Right renal cortex interstitium (tissue), 3 donors: ENCODE measurements around the gene ZNF687. TPM values are rescaled to one million over a fixed set of nuclear protein-coding genes. Genes with fewer than 3 reads are reported as not detected.
A peak's percentile ranks its signal among the peaks of the same experiment; 100 is the strongest.

Experiments
- DNase-seq, 3 donors: peaks; one replicate each; pipeline ENCODE4 v3.0.0-alpha.2; 2013; ENCODE audit warnings: low read depth in 3 of 3, low spot score in 2 of 3
- polyA plus RNA-seq, 3 donors: library from polyadenylated mRNA; unstranded; fragments of 120-200 nt; gene quantifications; one replicate each; pipeline ENCODE4 v1.2.1, GENCODE V29; 2013; ENCODE audit not compliant: insufficient read length in 3 of 3

Gene ZNF687
- polyA plus RNA-seq, 3 donors: 21.9 to 23.0 (median 22.6) TPM

- DNase-seq: peak; percentile 88 to 99 (median 95)
Observed at GRCh38 chr1:151281225-151281968, 702 bp upstream of the ZNF687 start.

DNA sequence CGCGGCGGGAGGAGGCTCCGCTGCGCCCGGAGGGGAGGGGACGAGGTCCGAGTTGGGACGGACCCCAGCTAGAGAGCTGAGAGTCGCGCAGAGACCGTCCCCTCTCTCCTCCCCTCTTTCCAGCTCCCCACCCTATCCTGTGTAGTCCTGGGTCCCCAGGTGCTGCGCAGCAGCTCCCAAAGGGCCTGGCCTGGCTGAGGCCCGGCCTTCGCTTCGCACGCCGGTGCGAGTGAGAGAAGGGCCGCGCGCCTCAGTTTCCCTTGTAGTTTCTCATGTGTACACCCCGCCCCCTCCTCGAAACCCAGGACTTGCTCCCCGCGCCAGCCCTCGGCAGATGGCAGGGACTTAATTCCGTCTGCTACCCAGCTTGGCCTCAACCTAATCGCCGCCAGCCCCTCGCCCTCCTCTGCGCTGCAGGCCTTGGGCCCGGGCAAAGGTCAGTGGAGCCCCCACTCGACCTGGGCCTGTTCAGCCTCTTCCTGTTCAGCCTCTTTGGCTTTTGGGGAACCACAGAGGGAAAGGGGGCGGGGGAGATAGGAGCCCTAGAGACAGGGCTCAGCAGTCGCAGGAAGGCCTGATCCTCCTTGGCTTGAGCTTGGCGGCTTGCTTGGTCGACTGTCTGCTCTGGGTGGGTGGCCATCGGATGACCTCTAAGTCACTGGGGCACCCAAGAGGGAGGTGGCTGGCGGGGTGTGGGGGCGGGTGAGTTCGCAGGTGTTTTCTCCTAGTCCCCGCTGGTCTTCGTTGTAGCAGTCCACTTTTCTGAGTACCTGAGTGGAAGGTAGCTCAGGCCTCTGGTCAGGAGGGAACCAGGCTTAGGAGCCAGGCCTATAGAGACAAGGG lies 1.0 kb downstream of the ZNF687 start:
- DNase-seq: peak in 2 of 3 donors; percentile 15 to 19

DNA sequence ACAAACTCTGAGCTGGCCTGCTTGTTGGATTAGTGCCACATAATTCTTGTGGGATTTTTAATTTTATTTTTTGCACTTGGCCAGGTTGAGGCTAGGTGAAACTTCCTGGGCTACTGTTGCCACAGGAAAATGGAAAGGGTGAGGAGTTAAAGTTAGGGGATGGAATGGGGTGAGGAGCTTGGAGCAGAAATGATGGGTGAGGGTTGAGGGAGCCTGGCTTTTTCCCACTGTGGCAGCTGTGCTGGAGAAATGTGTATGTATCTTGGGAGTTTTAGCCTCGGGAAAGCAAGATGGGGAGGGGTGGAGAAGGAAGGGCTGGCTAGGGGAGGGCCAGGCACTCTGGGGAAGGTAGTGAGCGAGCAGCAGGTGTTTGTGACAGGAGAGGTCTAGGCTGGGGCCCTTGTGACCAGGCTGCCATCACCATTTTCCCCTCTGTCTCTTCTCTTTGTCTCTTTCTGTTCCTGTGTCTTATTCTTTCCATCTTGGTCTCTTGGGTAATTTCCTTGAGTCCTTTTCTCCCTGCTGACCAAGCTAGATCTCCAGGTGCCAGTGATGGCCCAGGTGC lies 2.0 kb downstream of the ZNF687 start:
- no peak for DNase-seq

DNA sequence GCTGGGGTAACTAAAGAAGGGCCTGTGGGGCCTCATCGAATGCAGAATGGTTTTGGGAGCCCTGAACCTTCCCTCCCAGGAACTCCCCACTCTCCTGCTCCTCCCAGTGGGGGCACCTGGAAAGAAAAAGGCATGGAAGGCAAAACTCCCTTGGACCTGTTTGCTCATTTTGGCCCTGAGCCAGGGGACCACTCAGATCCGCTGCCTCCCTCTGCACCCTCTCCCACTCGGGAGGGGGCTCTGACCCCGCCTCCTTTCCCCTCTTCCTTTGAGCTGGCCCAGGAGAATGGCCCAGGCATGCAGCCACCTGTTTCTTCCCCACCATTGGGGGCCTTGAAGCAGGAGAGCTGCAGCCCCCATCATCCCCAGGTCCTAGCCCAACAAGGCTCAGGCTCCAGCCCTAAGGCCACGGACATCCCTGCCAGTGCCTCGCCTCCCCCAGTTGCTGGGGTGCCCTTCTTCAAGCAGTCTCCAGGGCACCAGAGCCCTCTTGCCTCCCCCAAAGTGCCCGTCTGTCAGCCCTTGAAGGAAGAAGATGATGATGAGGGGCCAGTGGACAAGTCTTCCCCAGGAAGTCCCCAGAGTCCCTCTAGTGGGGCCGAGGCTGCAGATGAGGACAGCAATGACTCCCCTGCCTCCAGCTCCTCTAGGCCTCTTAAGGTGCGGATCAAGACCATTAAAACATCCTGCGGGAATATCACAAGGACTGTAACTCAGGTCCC lies 4.7 kb downstream of the ZNF687 start:
- no peak for DNase-seq

- DNase-seq: no peak
Observed at GRCh38 chr1:151287341-151287699, 5.2 kb downstream of the ZNF687 start.

DNA sequence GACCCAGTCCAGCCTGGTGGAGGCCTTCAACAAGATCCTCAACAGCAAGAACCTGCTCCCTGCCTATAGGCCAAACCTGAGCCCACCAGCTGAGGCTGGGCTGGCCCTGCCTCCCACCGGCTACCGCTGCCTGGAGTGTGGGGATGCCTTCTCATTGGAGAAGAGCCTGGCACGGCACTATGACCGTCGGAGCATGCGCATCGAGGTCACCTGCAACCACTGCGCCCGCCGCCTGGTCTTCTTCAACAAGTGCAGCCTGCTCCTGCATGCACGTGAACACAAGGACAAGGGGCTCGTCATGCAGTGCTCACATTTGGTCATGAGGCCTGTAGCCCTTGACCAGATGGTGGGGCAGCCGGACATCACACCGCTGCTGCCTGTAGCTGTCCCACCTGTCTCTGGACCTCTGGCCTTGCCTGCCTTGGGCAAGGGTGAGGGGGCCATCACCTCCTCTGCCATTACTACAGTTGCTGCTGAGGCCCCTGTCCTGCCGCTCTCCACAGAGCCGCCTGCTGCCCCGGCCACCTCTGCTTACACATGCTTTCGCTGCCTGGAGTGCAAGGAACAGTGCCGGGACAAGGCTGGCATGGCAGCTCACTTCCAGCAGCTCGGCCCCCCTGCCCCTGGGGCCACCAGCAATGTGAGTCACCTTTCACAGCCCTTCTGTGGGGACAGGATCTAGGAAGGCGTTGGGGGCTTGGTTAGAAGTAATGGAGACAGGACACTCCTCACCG lies 5.8 kb downstream of the ZNF687 start:
- DNase-seq: no peak

DNA sequence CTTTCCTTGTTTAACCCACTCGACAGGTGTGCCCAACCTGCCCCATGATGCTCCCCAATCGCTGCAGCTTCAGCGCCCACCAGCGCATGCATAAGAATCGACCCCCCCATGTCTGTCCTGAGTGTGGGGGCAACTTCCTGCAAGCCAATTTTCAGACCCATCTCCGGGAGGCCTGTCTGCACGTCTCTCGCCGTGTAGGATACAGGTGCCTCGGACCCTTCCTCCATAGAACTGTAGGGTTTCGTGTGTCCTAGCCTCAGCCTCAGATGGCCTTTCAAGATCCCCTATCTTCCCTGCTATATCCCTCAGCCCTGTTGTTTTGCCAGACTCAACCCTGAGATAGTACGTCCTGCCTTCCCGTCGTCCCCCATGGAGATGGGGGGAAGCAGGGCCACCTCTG lies 6.4 kb downstream of the ZNF687 start:
- no peak for DNase-seq

DNA sequence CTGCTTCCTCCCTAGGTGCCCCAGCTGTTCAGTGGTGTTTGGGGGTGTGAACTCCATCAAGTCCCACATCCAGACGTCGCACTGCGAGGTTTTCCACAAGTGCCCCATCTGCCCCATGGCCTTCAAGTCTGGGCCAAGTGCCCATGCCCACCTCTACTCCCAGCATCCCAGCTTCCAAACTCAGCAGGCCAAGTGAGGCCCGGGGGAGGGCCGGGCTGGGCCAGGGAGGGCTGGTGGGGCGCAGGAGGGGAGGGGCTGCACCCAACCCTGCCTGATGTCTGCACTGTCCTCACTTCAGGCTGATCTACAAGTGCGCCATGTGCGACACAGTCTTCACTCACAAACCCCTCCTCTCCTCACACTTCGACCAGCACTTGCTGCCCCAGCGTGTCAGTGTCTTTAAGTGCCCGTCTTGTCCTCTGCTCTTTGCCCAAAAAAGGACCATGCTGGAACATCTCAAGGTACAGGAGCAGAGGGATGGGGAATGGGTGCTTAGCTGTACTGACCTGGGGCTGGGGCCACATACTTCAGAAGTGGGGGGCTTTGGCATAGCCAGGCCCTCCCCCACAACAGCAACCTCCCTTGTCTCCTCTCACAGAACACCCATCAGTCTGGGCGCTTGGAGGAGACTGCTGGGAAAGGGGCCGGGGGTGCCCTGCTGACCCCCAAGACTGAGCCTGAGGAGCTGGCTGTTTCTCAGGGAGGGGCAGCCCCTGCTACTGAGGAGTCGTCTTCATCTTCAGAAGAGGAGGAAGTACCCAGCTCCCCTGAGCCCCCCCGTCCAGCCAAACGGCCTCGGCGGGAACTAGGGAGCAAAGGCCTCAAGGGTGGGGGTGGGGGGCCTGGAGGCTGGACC lies 7.2 kb downstream of the ZNF687 start:
- DNase-seq: no peak

DNA sequence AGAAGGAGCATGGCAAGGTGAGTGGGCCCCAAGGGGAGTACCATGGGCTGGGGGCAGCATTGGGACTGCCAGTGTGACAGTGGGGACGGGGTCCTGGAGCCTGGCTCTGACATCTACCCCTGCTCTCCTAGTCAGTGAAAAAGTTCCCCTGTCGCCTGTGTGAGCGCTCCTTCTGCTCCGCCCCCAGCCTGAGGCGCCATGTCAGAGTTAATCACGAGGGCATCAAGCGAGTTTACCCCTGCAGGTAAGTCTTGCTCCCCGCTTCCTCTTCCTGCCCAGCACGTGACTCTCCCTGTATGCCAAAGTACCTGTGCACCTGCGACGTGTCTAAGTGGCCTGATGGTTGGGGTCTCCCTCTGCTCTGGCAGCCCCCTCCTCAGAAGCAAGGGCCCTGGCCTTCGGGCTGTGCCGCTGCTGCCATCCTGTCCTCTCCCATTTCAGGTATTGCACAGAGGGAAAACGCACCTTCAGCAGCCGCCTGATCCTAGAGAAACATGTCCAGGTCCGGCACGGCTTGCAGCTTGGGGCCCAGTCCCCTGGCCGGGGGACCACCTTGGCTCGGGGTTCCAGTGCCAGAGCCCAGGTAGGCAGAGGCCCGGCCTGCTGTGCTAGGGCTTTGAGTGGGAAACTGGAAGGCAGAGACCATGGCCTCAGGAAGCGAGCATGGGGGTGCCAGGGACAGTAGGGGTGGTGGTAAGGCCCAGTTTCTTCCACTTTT lies 8.1 kb downstream of the ZNF687 start:
- DNase-seq: no peak

DNA sequence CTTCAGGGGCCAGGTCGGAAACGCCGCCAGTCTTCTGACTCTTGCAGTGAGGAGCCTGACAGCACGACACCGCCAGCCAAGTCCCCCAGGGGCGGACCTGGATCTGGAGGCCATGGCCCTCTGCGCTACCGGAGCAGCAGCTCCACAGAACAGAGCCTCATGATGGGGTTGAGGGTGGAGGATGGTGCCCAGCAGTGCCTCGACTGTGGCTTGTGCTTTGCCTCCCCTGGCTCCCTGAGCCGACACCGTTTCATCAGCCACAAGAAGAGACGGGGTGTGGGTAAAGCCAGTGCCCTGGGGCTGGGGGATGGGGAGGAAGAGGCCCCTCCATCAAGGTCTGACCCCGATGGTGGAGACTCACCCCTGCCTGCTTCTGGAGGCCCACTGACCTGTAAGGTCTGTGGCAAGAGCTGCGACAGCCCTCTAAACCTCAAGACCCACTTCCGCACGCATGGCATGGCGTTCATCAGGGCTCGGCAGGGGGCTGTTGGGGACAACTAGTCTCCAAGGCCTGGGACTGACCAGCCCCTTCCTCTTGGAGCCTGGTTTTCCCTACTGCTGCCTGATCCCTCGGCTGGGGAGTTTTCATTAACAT lies 8.7 kb downstream of the ZNF687 start:
- no peak for DNase-seq

GRCh38 chr1:151292207-151293030 lies 10.3 kb downstream of the ZNF687 start:
- DNase-seq: no peak

DNA sequence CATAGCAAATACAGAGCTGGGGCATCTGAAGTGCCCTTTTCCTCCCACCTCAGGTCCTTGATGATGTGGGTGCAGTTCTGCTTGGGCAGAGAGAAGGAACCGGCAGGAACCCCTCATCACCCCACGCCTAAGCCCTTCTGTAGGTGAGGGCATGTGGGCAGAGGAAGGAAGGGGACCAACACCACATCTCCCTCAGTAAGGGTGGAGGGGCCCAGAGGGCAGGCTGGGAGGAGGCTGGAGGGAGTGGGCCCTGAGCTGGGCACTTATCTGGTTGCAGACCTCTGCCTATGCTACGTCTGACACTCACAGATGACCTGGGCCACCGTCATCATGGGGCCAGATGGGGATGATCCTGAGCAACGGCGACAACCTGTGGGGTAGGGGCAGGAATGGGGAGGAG lies 11.0 kb downstream of the ZNF687 start:
- no peak for DNase-seq

GRCh38 chr1:151294742-151295462 lies 12.8 kb downstream of the ZNF687 start:
- DNase-seq: no peak

- peak in 1 of 3 donors; percentile 15 for DNase-seq
Observed at GRCh38 chr1:151309811-151310323, 27.8 kb downstream of the ZNF687 start.

- DNase-seq: no peak
Observed at GRCh38 chr1:151311011-151311410, 28.9 kb downstream of the ZNF687 start.

GRCh38 chr1:151311589-151312331 lies 29.7 kb downstream of the ZNF687 start:
- no peak for DNase-seq
